C4-2B (cell line): ENCODE measurements around the gene ARHGAP26.

Experiments
- CTCF ChIP-seq: fragments of 450-650 bp; conservative IDR thresholded peaks from 2 replicates; pipeline ENCODE4 v1.5.1; 2017; ENCODE audit warnings: mild to moderate bottlenecking
- ZFX ChIP-seq: fragments of 450-650 bp; IDR thresholded peaks from 2 replicates; pipeline ENCODE4 v1.6.1; 2017

GRCh38 chr5:143199161-143199560 is 429.0 kb downstream of the ARHGAP26 start:
- no peak for TF ChIP-seq CTCF
- no peak for TF ChIP-seq ZFX
